HG02798 (cell line): Measurements from ENCODE around the gene GNG7.
"Not testable (repeated sequence)": the region's sequence is repeated elsewhere in the genome, so short reads cannot be mapped to it uniquely, and the experiment has no call there.

Source experiments
- ATAC-seq: cut with Tn5 transposase; IDR thresholded peaks from one replicate; pipeline ENCODE4 v1.9.1; 2021; ENCODE audit warnings: mild to moderate bottlenecking; ENCODE audit not compliant: unreplicated experiment, poor library complexity

Gene GNG7

DNA sequence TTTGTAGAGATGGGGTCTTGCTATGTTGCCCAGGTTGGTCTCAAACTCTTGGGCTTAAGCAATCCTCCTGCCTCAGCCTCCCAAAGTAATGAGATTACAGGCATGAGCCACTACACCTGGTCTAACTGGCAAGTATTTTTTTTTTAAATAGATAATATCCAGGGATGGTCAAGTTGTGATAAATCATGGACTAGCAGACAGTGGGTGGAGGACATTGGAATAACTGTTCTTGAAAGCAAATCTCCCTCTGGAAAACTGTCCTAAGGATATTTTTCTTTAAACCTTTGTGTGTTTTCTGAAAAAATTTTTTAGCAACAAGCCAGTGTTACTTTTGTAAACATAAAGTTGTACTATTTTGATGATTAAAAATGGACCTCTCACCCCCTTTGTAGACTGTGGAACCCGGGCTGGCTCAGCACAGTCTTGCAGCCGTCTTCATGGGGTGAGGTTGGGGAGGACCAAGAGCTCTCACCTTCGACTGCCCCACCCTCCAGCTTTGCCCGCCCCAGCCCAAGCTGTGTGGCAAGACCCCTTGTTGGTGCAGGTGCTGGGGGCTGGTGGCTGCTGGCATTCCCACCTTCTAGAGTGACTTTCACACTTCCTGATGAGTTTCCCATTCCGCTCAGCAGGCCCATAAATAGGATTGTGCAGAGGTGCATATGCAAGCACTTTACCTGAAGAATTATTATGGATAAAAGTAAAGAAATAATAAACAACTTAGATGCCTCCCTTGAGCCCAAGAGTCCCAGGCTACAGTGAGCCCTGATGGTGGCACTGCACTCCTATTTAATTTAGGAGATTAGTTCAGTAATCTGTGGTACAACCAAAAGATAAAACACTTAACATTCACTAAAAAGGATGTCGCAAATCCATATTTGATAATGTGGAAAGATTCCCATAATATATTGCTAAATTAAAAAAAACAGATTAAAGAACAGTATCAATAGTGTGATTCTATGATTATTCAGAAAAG is 119.2 kb downstream of the GNG7 start:
- no peak for ATAC-seq

DNA sequence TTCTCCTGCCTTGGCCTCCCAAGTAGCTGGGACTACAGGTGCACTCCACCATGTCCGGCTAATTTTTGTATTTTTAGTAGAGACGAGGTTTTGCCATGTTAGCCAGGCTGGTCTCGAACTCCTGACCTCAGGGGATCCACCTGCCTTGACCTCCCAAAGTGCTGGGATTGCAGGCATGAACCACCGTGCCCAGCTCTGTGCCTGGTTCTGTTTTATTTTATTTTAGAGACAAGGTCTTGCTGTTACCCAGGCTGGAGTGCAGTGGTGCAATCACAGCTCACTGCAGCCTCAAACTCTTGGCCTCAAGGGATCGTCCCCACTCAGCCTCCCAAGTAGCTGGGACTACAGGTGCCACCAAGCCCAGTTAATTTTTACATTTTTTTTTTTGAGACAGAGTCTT is 122.1 kb downstream of the GNG7 start:
- not testable (repeated sequence) for ATAC-seq

DNA sequence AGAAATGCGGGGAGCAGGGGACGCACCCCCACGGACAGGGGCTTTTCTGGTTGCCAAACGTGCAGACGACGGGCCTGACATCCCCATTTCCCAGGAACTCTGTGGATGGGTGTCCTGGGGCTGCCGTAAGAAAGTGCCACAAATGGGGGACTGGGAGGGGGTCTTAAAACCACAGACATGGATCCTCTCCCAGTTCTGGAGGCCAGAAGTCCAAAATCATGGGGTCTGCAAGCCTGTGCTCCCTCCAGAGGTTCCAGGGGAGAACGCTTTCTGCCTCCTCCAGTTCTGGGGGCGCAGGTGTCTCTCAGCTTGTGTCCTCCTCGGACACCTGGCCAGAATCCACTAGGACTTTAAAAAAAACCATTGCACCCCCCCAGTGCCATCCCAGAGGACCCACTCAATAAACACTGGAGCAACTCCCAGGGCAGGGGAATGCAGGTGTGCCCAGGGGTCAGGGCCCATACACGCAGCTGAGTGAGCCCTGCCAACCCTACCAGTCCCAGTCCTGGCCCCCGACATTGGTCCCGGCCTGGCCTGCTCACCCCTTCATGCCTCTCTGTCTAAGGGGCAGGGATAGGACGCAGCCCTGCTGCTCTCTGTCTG is 122.7 kb downstream of the GNG7 start:
- ATAC-seq, result no peak

DNA sequence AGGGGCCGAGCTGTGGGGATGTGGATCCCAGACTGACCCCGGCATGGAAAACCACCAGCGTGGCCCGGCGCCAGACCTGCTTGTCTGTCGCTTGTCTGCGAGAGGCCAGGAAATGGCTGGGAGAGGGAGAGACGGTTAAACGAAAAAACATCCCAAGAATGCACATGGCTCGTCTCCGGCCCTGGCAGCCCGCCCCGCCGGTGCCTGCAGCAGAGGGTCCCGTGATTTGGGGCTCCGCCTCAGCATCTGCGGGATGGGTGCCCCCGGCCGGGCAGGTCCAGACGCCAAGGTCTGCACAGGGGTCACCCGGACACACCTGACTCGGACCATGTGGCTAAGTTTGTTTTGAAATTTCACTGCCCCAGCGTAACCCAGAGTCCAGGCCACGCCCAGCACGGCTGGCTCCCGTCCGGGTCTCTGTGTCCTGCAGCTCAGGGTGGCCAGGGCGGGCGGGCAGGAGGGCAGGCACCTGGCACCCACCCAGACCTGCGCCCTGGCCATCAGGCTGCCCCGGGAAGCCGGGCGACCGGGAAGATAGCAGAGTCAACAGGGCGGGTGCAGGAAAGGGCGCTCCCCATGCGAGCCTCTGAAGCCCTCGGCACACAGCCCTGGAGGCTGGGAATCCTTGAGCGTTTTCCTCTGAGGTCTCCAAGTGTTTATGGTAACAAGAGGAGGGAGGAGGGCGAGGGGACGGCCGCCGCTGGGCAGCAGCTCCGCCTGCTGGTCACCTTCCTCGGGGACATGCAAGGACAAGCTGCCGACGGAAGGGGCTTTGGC is 123.4 kb downstream of the GNG7 start:
- ATAC-seq, result no peak

DNA sequence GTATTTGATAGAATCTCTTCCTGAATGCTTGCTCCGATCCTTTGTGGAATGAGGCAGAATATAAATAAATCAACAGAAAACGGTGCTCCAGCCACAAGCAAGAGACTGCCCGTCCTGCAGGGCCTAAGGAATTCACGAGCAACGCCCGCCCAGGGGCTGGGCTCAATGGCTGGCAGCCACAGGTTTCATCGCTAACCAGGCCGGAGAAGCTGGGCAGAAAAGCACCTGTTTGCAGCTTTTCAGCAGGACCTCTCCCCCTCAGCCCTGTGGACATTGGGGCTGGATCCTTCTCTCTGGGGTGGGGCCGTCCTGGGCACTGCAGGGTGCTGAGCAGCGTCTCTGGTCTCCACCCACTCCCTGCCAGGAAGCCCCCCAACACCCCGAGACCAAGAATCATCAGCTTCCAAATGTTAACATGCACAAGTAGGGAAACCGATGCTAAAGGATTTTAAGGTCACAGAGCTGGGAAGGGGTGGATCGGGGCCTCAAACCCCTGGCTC is 124.1 kb downstream of the GNG7 start:
- no peak for ATAC-seq

DNA sequence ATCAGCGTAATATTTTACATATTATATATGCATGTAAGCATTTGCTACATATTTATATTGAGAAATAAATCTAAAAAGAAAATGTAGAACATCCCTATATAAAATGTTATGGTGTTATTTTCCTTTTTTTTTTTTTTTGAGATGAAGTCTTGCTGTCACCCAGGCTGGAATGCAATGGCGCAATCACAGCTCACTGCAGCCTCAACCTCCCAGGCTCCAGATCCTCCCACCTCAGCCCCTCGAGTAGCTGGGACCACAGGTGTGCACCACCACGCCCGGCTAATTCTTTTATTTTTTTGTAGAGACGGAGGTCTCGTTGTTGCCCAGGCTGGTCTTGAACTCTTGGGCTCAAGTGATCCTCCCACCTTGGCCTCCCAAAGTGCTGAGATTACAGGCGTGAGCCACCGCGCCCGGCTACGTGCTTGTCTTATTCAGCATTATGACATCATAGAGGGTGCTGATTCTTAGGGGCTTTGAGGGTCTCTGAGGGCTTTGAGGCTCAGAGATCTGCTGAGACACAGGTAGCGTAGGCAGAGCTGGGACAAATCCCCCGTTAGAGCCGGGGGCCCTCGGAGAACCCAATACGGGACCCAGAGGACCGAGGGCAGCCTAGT is 124.7 kb downstream of the GNG7 start:
- no peak for ATAC-seq

DNA sequence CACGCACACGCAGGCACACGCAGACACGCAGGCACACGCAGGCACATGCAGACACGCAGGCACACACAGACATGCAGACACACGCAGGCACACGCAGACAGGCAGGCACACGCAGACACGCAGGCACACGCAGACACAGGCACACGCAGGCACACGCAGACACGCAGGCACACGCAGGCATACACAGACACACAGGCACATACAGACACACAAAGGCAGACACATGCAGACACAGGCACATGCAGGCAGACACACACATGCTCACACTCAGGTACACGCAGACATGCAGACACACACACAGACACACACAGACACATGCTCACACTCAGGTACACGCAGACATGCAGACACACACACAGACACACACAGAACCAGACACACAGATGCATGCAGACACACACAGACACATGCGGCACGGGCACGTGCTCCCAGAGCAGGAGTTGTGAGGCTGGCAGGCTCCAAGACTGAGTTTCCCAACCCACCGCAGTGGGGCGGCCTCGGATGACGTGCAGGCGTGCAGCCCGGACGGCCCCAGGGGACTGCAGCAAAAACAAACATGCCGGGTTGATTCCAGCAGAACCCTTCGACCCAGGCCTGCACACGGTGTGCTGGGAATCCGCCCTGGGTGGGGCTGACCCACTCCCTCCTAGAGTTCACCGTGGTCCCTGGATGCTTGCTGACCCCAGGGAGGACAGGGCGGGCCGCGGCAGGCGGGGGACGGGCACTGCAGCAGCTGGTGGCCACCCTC is 126.6 kb downstream of the GNG7 start:
- no peak for ATAC-seq

DNA sequence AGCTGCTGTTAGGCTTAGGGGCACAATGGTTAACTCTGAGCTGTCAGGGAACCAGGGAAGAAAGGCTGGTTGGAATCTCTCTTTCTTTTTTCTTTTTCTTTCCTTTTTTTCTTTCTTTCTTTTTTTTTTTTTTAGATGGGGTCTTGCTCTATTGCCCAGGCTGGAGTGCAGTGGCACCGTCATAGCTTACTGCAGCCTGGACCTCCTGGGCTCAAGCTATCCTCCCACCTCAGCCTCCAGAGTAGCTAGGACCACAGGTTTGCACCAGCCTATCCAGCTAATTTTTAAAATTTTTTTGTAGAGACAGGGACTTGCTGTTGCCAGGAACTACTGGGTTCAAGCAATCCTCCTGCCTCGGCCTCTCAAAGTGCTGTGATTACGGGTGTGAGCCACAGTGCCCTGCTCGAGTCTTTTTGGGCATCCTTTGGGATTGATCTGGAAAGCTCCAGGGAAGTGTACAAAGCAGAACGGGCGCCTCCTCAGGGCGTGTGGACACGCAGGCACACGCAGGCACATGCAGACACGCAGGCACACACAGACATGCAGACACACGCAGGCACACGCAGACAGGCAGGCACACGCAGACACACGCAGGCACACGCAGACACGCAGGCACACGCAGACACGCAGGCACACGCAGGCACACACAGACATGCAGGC is 127.4 kb downstream of the GNG7 start:
- ATAC-seq, result no peak

DNA sequence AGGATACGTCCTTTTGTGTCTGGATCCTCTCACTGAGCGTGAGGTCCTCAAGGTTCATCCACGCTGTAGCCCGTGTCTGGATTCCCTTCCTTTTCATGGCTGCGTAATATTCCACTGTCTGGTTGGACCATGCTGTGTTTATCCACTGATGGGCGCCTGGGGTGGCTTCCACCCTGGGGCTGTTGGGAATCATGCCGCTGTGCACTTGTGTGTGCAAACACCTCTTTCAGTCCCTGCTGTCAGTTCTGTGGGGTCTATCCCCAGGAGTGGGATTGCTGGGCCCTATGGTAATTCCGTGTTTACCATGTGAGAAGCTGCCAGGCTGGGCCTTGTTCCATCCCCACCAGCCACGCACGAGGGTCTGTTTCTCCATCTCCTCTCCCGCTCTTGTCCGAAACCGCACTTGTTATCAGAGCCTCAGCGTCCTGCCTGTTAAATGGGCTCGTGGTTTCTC is 128.0 kb downstream of the GNG7 start:
- no peak for ATAC-seq

DNA sequence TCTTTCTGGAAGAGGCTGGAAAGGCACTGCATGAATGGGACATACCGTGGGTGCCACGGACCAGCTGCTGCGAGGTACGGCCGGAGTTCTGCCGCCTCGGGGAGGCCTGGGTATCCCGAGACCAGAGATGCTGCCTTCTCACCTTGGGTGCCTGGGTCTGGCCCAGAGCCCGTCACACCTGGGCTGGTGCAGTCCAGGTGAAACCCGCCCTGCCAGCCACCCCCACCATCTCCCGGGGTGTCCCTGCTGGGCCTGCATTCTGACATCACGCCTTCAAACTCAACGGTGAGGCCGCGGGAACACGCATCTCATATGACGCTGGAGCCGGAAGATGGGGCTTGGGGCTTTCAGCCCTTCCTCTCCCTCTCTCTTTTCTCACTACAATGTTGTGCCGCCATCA is 128.6 kb downstream of the GNG7 start:
- ATAC-seq, result no peak

DNA sequence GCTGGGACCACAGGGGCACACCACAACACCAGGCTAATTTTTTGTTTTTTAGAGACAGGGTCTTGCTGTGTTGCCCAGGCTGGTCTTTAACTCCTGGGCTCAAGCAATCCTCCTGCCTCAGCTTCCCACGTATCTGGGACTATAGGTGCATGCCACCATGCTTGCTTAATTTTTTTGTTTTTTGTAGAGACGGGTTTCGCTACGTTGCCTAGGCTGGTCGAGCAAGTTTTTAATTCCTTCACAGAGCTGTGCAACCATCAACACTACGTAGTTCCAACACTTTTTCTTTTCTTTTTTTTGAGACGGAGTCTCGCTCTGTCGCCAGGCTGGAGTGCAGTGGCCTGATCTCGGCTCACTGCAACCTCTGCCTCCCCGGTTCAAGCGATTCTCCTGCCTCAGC is 130.3 kb downstream of the GNG7 start:
- not testable (repeated sequence) for ATAC-seq

DNA sequence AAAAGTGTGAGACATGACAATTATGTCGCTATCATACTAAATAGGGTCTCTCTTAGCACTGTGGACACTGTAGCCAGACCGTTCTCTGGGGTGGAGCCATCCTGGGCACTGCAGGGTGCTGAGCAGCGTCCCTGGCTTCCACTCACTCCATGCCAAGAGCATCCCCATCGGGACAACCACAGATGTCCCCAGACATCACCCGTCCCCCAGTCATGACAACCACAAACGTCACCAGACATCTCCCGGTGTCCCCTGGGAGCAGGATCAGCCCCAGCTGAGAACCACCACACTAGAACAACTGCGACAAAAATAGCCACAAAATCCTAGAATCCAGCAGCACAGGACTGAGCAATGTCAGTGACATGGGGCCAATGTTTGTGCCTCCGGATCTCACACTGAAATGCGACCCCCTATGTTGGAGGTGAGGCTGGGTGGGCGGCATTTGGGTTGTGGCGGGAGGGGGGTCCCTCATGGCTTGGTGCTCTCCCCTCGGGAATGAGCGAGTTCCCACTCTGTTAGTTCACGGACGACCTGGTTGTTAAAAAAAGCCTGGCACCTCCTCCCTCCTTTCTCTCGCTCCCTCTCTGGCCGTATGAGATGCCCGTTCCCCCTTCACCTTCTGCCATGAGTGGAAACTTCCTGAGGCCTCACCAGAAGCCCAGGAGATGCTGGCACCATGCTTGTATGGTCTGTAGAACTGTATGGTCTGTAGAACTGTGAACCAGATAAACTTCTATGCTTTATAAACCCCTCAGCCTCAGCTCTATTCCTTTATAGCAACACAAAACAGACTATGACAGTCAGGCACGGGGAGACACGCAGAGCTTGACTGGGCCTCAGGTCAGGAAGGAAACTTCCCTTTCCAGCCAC is 132.7 kb downstream of the GNG7 start:
- no peak for ATAC-seq

DNA sequence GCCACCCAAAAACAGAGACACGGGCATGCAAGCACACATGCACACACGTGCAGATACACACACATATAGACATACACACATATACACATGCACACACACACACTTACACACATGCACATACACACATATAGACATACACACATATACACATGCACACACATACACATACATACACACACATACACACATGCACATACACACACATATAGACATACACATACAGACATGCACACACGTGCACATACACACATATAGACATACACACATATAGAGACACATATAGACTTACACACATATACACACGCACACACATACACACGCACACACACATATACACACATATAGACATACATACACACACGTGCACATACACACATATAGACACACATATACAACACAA is 134.5 kb downstream of the GNG7 start:
- no peak for ATAC-seq

DNA sequence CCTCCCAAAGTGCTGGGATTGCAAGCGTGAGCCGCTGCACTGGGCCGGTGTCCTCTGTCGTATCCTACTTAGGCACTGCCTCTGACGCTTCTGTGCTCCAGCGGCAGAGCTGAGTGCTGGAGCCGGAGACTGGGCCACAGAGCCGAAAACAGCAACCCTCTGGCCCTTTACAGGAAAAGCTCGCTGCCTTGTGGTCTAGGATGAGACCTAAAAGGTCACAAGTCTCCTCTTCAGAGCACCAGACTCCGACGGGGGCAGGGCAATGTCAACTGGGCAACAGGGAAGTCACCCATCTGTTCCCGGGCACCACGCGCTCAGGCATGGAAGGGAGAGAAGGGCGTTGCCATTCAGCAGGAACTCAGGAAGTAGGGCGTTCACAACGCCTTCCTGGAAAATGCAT is 134.9 kb downstream of the GNG7 start:
- no peak for ATAC-seq

DNA sequence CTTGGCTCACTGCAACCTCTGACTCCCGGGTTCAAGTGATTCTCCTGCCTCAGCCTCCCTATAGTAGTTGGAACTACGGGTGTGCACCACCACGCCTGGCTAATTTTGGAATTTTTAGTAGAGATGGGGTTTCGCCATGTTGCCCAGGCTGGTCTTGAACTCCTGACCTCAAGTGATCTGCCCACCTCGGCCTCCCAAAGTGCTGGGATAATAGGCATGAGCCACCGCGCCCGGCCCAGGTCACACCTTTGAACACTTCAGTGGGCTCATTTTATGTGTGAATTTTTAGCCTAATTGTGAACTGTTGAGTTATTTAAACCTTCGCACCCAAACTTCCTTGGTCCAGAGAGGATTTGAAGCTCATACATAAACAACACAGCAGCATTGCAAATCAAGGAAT is 138.9 kb downstream of the GNG7 start:
- ATAC-seq, result not testable (repeated sequence)

DNA sequence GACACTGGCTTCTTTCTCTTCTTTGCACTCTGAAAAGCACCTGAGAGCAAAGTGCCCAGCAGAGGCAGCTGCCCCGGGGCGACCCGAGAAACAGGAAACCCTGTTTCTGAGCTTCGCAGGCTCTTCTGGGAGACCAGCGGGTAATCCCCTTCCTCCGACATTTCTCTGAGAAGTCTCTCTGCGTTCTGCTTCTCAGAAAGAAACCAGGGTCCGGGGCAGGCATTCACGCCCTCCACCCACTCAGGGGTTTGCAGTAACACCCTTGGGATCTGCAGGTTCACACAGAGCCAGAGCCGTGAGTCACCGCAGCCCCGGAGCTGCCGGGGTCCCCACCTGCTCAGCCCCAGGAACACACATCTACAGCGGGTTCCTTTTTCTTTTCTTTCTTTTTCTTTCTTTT is 140.6 kb downstream of the GNG7 start:
- peak; percentile 71 for ATAC-seq

DNA sequence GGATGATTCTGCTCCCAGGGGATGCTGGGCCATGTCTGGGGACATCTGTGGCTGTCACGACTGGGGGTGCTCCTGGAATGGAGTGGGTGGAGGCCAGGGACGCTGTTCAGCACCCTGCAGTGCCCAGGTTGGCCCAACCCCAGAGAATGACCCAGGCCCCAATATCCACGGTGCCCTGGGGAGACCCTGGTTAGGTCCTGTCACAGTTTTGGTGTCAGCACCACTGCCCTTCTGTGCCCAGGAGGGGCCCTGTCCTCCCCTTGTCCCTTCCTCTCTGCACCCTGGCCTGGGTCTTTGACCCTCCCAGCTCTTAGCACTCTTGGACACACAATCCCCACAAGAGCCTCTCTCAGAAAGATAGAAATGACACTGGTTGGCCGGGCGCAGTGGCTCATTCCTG is 141.3 kb downstream of the GNG7 start:
- no peak for ATAC-seq

DNA sequence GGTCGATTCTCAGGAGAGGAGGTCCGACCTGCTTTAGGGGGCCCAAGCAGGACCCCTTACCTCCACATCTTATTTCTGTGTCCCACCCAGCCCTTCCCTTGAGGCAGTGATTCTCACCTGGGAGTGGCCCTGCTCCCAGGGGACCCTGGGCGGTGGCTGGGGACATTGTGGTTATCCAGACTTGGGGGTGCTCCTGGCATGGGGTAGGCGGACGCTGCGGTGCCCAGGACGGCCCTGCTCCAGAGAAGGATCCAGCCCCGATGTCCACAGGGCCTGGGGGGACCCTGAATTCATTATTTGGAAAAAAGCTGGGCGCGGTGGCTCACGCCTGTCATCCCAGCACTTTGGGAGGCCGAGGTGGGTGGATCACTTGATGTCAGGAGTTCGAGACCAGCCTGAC is 142.1 kb downstream of the GNG7 start:
- ATAC-seq, result no peak
